Measurements from ENCODE around the gene GATB.

DNA sequence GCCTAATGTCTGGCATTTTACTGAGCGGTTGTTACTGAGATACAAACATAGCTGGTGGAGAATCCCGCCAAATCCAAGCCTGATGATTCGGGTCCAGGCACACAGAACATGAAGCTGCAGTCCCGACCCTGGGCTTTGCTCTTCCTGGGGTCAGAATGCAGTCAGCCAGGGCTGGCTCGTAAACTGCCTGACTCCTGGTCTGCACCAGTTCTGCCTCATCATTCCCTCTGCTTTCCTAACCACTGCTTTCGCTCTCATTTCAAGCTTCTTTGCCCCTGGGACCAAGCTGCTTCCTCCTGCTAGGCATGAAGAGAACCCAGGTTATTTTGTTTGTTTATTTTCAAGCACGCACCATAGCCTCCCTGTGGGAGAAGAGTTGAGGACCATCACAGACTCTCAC is 39.3 kb downstream of the GATB start:
- TF ChIP-seq, protein P1, sequence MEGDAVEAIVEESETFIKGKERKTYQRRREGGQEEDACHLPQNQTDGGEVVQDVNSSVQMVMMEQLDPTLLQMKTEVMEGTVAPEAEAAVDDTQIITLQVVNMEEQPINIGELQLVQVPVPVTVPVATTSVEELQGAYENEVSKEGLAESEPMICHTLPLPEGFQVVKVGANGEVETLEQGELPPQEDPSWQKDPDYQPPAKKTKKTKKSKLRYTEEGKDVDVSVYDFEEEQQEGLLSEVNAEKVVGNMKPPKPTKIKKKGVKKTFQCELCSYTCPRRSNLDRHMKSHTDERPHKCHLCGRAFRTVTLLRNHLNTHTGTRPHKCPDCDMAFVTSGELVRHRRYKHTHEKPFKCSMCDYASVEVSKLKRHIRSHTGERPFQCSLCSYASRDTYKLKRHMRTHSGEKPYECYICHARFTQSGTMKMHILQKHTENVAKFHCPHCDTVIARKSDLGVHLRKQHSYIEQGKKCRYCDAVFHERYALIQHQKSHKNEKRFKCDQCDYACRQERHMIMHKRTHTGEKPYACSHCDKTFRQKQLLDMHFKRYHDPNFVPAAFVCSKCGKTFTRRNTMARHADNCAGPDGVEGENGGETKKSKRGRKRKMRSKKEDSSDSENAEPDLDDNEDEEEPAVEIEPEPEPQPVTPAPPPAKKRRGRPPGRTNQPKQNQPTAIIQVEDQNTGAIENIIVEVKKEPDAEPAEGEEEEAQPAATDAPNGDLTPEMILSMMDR (IDR thresholded peaks at IDR 0.05), result no peak
- TF ChIP-seq POLR2A (IDR thresholded peaks at IDR 0.05), result no peak

All from Peyer's patch (tissue), 4 donors.